KMS-11 (cell line): ENCODE measurements around the gene OSBPL3.

Experiments
- H2AFZ ChIP-seq: fragments of 200-600 bp; sonication (generic); 2 replicates; pipeline ENCODE4 v1.6.1; 2016; ENCODE audit warnings: antibody characterized with exemption, mixed run types, low read depth
- H3K27ac ChIP-seq: fragments of 200-600 bp; sonication (generic); 2 replicates; pipeline ENCODE4 v1.6.1; 2016; ENCODE audit warnings: mild to moderate bottlenecking, mixed run types
- H3K27me3 ChIP-seq: fragments of 200-600 bp; sonication (generic); 2 replicates; pipeline ENCODE4 v1.6.1; 2017; ENCODE audit warnings: mild to moderate bottlenecking, low read depth, mixed run types, moderate library complexity; ENCODE audit not compliant: insufficient read depth
- H3K36me3 ChIP-seq: fragments of 200-600 bp; sonication (generic); 2 replicates; pipeline ENCODE4 v1.6.1; 2017; ENCODE audit warnings: mild to moderate bottlenecking, mixed run types; ENCODE audit not compliant: insufficient read depth
- H3K4me1 ChIP-seq: fragments of 200-600 bp; sonication (generic); 2 replicates; pipeline ENCODE4 v1.6.1; 2016; ENCODE audit warnings: mild to moderate bottlenecking, low read depth, mixed run types; ENCODE audit not compliant: poor library complexity, severe bottlenecking
- H3K4me2 ChIP-seq: fragments of 200-600 bp; sonication (generic); 2 replicates; pipeline ENCODE4 v1.7.0; 2016; ENCODE audit warnings: mild to moderate bottlenecking, mixed run types
- H3K4me3 ChIP-seq: fragments of 200-600 bp; sonication (generic); IDR thresholded peaks from 2 replicates; pipeline ENCODE4 v1.6.1; 2017; ENCODE audit warnings: low read depth, low read length, mixed read lengths; ENCODE audit not compliant: insufficient read depth
- H3K79me2 ChIP-seq: fragments of 200-600 bp; sonication (generic); 2 replicates; pipeline ENCODE4 v1.6.1; 2016; ENCODE audit warnings: low read depth, mixed run types; ENCODE audit not compliant: insufficient read depth
- H3K9ac ChIP-seq: fragments of 200-600 bp; sonication (generic); 2 replicates; pipeline ENCODE4 v1.6.1; 2016; ENCODE audit warnings: mild to moderate bottlenecking, mixed run types
- H4K20me1 ChIP-seq: fragments of 200-600 bp; sonication (generic); 2 replicates; pipeline ENCODE4 v1.6.1; 2016; ENCODE audit warnings: mild to moderate bottlenecking, mixed run types; ENCODE audit not compliant: insufficient read depth
- TF ChIP-seq, protein P1 (sequence below): fragments of 200-600 bp; sonication (generic); conservative IDR thresholded peaks from 2 replicates; pipeline ENCODE4 v1.6.1; 2017; ENCODE audit warnings: low read depth, mild to moderate bottlenecking, antibody characterized with exemption, low read length, moderate library complexity, mixed read lengths

OSBPL3 gene

DNA sequence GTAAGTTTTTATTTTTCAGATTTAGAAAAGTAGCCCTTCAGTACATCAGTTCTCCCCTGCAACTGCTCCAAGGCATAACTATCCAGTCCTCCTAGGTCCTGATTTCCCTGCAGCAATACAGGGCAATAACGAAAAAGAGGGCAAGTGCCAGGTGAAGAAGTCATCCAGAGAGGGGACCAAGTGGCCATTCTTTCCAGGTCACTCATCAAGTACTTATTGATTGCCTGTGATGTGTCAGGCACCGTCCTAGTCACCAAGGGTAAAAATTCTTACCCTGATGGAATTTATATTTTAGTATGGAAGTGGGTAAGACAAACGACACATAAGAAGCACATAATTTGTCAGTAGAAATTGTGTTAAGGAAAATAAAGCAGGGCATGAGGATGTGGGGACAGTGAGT lies 155.6 kb downstream of the OSBPL3 start:
- Histone ChIP-seq H3K4me3 (no peak overlapping the region), H4K20me1 (no peaks in the 10 kb centered on the region), H3K36me3 (no peaks in the 10 kb centered on the region), H2AFZ (no peak overlapping the region), H3K27ac (no peak overlapping the region), H3K4me2 (no peak overlapping the region), H3K79me2 (no peaks in the 10 kb centered on the region), H3K4me1 (peaks cover 56% of the 10 kb centered on the region), H3K27me3 (no peaks in the 10 kb centered on the region), H3K9ac (no peak overlapping the region)
- TF ChIP-seq, protein P1, sequence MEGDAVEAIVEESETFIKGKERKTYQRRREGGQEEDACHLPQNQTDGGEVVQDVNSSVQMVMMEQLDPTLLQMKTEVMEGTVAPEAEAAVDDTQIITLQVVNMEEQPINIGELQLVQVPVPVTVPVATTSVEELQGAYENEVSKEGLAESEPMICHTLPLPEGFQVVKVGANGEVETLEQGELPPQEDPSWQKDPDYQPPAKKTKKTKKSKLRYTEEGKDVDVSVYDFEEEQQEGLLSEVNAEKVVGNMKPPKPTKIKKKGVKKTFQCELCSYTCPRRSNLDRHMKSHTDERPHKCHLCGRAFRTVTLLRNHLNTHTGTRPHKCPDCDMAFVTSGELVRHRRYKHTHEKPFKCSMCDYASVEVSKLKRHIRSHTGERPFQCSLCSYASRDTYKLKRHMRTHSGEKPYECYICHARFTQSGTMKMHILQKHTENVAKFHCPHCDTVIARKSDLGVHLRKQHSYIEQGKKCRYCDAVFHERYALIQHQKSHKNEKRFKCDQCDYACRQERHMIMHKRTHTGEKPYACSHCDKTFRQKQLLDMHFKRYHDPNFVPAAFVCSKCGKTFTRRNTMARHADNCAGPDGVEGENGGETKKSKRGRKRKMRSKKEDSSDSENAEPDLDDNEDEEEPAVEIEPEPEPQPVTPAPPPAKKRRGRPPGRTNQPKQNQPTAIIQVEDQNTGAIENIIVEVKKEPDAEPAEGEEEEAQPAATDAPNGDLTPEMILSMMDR: no peak

- Histone ChIP-seq H3K4me1 (peaks cover 60% of the 10 kb centered on the region), H2AFZ (peak overlapping the region; percentile 32; the same call in 1 of the 2 replicates), H3K9ac (peak overlapping the region; percentile 53), H4K20me1 (no peaks in the 10 kb centered on the region), H3K27me3 (no peaks in the 10 kb centered on the region), H3K36me3 (no peaks in the 10 kb centered on the region), H3K4me2 (peak overlapping the region; percentile 92; the same call in 1 of the 2 replicates), H3K4me3 (no peak overlapping the region), H3K79me2 (no peaks in the 10 kb centered on the region), H3K27ac (peak overlapping the region; percentile 89)
- TF ChIP-seq, protein P1: no peak
Measured at GRCh38 chr7:24821754-24822054, 158.3 kb downstream of the OSBPL3 start.

GRCh38 chr7:24821045-24821753 lies 158.8 kb downstream of the OSBPL3 start:
- Histone ChIP-seq H3K4me3 (no peak overlapping the region), H3K27me3 (no peaks in the 10 kb centered on the region), H3K36me3 (no peaks in the 10 kb centered on the region), H3K4me1 (peaks cover 55% of the 10 kb centered on the region), H2AFZ (peak overlapping the region; percentile 32; the same call in 1 of the 2 replicates), H3K9ac (peak overlapping the region; percentile 53), H3K27ac (peak overlapping the region; percentile 89), H3K4me2 (peak overlapping the region; percentile 92), H4K20me1 (no peaks in the 10 kb centered on the region), H3K79me2 (no peaks in the 10 kb centered on the region)
- TF ChIP-seq, protein P1: peak; percentile 54

- peaks cover 50% of the 10 kb centered on the region for H3K4me1 ChIP-seq
Measured at GRCh38 chr7:24820730-24821044, 159.3 kb downstream of the OSBPL3 start.

More at GRCh38 chr7:24820730-24821044, 159.3 kb downstream of the OSBPL3 start:
- Histone ChIP-seq H3K27ac (peak overlapping the region; percentile 89), H3K36me3 (no peaks in the 10 kb centered on the region), H3K79me2 (no peaks in the 10 kb centered on the region), H3K9ac (peak overlapping the region; percentile 53), H3K4me3 (no peak overlapping the region), H4K20me1 (no peaks in the 10 kb centered on the region), H3K4me2 (peak overlapping the region; percentile 92), H3K27me3 (no peaks in the 10 kb centered on the region), H2AFZ (peak overlapping the region; percentile 32)
- TF ChIP-seq, protein P1: no peak
